Medulla oblongata (tissue), 1 donor: ENCODE data around the gene CLPSL1.

Source experiments
- DNase-seq: peaks from one replicate; pipeline ENCODE4 v3.0.0-alpha.2; 2015; ENCODE audit errors: extremely low spot score

CLPSL1 gene

DNA sequence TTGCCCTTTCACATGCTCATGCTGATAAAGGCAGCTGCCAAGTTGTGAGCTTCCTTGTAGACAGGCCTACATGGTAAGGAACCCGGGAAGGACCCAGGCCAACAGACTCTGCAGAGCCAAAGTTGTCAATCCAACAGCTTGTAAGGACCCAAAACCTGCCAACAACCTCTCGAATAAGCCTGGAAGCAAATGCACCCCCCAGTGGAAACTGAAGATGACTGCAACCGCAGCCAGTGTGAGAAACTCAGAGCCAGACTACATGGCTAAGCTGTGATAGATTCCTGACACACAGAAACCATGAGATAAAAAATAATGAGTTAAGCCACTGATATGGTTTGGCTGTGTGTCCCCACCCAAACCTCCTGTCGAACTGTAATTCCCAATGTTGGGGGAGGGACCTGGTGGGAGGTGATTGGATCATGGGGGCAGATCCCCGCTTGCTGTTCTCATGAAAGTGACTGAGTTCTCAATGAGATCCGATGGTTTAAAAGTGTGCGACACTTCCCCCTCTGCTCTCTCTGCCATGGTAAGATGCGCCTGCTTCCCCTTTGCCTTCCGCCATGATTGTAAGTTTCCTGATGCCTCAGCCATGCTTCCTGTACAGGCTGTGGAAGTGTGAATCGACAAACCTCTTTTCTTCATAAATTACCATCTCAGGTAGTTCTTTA lies 23.2 kb upstream of the CLPSL1 start:
- DNase-seq = no peak

GRCh38 chr6:35759426-35759825 lies 21.4 kb upstream of the CLPSL1 start:
- DNase-seq = no peak

DNA sequence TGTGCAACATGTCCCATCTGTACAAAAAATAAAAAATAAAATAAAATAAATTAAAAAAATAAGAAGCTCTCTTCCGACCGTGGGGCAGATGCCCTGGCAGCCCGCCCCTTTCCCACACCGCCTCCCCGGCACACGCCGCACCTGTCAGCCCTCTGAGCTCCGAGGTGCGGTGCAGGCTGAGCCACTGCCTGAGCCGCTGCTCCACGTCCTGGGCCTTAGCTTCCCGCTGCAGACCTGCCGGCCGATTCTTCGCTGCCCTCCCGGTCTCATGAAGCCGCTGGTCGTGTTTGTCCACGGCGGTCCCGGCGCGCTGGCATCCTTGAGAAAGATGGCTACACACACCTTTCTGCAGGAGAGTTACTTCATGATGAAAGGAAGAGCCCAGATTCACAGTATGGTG lies 15.1 kb upstream of the CLPSL1 start:
- DNase-seq = no peak

DNA sequence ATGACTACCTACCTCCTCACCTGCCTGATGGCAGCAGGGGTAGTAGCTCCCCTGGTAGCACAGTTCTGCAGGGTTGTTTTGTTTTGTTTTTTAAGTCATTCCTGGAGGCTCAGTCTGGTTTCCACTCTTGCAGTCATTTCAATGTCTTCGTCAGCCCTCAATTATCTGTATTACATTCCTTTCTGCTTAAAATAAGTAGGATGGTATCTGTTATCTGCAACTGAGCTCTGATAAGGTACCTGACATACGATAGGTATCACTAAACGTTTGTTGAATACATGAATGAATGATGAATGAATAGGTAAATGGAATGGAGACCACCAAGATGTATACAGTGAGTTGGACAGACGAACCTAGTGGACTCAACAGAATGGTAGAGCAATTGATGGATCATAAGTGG lies 11.6 kb upstream of the CLPSL1 start:
- no peak for DNase-seq

- DNase-seq = no peak
Measured at GRCh38 chr6:35771343-35771627, 9.5 kb upstream of the CLPSL1 start.

DNA sequence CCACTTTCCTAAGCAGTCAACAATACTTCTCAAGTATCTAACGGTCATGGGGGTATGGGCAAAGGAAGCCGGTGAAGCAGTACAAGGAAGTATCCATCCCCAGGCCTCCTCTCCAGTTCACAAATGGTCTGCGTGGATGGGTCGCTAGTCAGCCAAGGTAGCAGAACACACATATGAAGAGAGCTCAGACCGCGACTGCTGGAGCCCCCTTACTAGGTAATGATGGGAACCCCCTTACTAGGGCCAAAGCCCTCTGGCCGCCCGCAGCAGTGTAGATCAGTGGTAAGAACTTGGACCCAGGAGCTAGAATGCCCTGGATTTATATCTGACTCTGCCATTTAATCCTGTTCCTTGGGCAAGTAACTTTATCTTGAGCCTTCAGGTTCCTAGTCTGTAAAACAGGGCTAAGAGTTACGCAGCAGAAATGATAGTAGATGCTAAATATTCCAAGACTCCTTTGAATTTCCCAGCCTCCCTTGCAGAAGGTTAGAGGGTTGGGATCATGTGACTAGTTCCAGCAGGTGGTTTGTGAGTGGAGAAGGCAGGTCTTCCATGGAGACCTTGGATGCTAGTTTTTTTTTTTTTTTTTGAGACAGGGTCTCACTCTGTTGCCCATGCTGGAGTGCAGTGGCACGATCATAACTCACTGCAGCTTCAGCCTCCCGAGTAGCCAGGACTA lies 6.6 kb upstream of the CLPSL1 start:
- no peak for DNase-seq

DNA sequence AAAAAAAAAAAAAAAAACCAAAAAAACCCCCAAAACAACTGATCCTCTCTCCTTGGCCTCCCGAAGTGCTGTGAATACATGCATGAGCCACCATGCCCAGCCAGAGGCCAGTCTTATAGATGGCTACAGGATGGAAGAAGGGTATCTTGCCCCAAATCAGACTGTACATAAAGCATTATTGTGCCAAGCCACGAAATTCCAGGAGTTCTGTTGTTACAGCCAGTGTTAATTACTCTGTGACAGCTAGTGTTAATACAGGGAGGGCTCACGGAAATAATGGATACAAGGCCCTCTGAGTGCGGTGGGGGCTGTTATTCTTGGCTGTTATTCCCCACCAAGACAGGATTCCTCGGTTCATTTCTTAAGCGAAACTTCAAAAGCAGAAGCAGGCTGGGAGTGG lies 5.8 kb upstream of the CLPSL1 start:
- DNase-seq = no peak

DNA sequence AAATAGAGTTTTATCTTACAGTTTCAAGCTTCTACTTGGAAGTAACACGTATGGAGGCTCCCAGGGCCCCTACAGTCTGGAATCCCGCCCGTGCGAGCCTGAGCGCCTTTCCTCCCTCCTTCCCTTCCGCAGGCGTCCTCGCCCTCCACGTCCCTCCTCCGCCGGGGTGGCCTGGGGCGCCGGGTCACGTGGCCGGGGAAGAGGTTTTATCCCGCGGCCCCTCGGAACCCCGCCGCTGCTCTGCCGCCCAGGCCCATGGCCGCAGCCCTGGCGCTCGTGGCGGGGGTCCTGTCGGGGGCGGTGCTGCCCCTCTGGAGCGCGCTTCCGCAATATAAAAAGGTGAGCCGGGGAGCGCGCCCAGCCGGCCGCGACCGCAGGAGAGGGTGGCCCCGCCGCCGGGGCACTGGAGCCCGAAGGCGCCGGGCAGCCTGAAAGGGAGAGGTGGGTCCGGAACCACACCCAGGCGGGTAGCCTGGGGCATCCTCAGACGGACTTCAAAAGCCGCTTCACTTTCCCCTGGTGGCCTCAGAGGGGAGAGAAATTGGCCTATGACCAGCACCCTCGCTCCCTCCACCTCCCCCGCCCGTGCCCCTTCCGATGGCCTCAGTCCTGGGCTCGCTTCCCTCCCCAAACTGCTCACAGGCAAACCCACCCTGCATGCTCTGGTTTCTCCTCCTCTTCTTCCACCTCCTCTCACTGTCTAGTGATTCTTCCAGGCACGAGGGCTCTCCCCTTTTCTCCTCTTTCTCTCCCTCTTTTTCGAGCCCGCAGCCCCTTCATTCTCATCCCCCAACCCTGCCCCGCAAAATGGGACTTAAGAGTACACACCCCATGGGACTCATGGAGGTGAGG lies 4.2 kb upstream of the CLPSL1 start, which contains the start of gene CLPSL2:
Gene CLPSL2, plus strand, starts transcription at position 235 of the 852 bp plus-strand sequence. Its CDS starts 21 bp downstream, at position 256.
- DNase-seq = no peak

- no peak for DNase-seq
Measured at GRCh38 chr6:35777356-35778102, 3.3 kb upstream of the CLPSL1 start.

GRCh38 chr6:35778437-35778836 lies 2.4 kb upstream of the CLPSL1 start:
- DNase-seq = no peak

GRCh38 chr6:35781290-35781689 lies 471 bp downstream of the CLPSL1 start:
- no peak for DNase-seq

DNA sequence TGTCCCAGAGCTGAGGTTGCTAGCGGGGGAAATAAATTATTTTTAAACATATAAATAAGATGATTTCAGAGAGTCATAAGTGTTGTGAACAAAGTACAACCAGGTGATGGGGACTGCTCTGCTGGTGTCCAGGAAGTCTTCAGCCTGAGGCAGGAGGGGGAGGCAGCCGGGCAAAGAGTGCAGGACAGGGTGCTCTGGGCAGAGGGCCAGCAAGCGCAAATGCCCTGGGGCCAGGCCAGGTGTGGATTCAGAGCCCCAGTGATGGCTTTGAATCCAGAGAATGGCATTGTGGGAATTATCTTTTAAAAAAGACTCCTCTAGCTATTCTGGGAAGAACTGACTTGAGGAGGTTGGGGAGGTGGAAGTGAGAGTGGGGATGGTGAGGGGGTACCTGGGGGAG lies 1.6 kb downstream of the CLPSL1 start:
- no peak for DNase-seq

DNA sequence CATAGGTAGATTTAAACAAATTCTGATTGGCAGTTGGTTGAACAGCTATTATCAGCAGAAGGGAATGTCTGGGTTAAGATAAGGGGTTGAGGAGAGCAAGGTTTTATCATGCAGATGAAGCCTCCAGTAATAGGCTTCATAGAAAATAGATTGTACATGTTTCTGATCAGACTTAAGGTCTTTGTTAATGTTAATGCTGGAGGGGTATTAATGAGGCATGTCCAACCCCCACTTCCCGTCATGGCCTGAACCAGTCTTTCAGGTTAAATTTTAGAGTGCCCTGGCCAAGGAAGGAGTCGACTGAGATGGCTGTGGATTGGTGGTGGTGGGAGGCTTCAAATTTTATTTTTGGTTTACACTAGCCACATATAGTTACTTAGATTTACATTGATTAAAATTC lies 3.4 kb downstream of the CLPSL1 start:
- DNase-seq = no peak

DNA sequence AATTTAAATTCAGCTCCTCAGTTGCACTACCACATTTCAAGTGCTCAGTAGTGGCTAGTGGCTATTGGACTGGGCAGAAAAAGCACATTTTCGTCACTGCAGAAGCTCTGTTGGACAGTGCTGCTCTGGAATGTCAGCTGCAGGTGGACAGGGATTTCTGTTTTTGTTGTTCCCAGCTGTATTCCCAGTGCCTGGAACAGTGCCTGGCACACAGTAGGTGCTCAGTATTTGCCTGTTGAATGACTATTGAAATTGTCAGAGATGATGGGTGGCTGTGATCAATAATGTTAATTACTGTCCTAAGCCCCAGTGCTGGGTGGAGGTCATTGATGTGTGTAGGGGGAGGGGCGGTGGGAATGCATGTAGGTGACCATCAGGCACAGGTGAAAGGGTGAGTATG lies 5.5 kb downstream of the CLPSL1 start:
- DNase-seq = no peak

GRCh38 chr6:35786810-35787209 lies 6.0 kb downstream of the CLPSL1 start:
- no peak for DNase-seq

DNA sequence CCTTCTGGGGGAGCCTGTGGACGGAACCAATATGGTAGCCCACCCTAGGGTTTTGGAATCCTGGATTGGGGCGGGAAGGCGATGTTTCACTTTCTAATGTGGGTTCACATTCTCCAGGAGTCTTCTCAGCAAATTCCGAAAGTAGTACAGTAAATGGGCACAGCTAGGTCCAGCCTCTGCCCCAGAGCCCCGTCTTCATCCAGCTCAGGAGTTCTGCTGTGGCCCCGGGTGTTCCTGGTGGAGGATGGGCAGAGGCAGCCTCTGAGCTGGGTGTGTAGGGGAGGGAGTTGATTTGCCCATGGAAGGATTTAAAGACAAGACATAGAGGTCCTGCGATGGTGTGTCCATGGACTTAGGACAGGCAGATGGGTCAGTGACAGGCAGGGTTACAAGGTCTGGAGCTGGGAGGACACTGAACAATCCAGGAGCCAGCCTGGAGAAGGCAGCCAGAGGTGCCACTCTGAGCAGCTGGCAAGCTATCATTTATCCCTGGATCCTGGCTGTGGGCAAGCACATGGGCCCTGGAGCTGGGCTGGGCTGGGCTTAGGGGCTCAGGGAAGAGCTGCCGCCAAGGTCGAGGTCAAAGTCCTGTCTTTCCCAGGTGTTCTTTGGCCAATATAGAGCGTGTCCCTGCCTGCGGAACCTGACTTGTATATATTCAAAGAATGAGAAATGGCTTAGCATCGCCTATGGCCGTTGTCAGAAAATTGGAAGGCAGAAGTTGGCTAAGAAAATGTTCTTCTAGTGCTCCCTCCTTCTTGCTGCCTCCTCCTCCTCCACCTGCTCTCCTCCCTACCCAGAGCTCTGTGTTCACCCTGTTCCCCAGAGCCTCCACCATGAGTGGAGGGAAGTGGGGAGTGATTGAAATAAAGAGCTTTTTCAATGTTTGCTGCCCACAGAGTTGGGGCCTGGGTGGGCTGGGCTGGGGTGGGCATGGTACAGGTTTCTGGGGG lies 6.7 kb downstream of the CLPSL1 start:
- DNase-seq = no peak

DNA sequence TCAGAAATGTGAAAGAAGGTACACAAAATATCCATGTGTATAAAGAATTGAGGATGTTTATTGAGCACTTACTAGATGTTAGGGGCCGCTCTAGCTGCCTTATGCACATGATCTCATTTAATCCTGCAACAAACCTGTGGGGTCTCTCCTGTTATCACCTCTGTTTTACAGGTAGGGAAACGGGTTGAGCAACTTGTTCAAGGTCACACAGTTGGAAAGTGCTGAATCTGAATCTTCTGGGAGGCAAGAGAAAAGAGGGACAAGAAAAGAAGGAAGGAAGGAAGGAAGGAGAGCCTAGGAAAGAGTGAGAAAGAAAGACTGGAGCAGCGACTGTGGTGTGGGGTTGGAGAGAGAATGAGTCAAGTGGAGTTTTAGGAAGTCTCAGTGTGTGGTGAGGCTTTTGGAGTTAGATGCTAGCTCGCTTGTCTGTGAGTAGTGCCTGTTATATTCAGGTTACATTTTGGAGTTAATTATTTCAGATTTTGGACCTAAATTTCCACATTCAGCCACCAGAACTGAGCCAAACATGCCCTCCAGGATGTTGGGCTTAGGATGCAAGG lies 7.7 kb downstream of the CLPSL1 start:
- no peak for DNase-seq

- DNase-seq = no peak
Measured at GRCh38 chr6:35790683-35791082, 9.9 kb downstream of the CLPSL1 start.

- no peak for DNase-seq
Measured at GRCh38 chr6:35794536-35795452, 14.0 kb downstream of the CLPSL1 start.
